ENCODE data around the gene PRSS27.

- TF ChIP-seq, protein P1, sequence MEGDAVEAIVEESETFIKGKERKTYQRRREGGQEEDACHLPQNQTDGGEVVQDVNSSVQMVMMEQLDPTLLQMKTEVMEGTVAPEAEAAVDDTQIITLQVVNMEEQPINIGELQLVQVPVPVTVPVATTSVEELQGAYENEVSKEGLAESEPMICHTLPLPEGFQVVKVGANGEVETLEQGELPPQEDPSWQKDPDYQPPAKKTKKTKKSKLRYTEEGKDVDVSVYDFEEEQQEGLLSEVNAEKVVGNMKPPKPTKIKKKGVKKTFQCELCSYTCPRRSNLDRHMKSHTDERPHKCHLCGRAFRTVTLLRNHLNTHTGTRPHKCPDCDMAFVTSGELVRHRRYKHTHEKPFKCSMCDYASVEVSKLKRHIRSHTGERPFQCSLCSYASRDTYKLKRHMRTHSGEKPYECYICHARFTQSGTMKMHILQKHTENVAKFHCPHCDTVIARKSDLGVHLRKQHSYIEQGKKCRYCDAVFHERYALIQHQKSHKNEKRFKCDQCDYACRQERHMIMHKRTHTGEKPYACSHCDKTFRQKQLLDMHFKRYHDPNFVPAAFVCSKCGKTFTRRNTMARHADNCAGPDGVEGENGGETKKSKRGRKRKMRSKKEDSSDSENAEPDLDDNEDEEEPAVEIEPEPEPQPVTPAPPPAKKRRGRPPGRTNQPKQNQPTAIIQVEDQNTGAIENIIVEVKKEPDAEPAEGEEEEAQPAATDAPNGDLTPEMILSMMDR (conservative IDR thresholded peaks at IDR 0.05; ENCODE audit: low read length) = no peak
- TF ChIP-seq EZH2phosphoT487 (IDR thresholded peaks at IDR 0.05; ENCODE audit: borderline replicate concordance) = no peak
These were observed 48.5 kb upstream of the PRSS27 start for GRCh38 chr16:2768403-2769089.

Data from Loucy (cell line).